Tibial artery (tissue), 4 donors: ENCODE data around the gene SMOC2.

Source experiments
- DNase-seq, 2 donors: peaks; one replicate each; pipeline ENCODE4 v3.0.0-alpha.2; 2019
- H3K27ac ChIP-seq, 2 donors: fragments of 200-600 bp; sonication (generic) in 1 of 2; 1 replicate in 1 of 2; 2 replicates in 1 of 2; pipeline ENCODE4 v1.5.1; 2018 to 2019; ENCODE audit warnings: mild to moderate bottlenecking in 1 of 2
- H3K27me3 ChIP-seq, 2 donors: fragments of 200-600 bp; sonication (generic) in 1 of 2; one replicate each; pipeline versions ENCODE4 v1.5.1 to v1.6.0; 2016 to 2019
- H3K36me3 ChIP-seq, 3 donors: fragments of 200-600 bp; sonication (generic) in 2 of 3; one replicate each; pipeline ENCODE4 v1.5.1; 2016 to 2019; ENCODE audit warnings: mild to moderate bottlenecking in 2 of 3
- H3K4me1 ChIP-seq, 4 donors: fragments of 200-600 bp; sonication (generic) in 2 of 4; 1 replicate in 3 of 4; 2 replicates in 1 of 4; pipeline ENCODE4 v1.5.1; 2016 to 2019
- H3K4me3 ChIP-seq, 2 donors: fragments of 200-600 bp; sonication (generic) in 1 of 2; 1 replicate in 1 of 2; 2 replicates in 1 of 2; pipeline ENCODE4 v1.5.1; 2018 to 2019; ENCODE audit warnings: mild to moderate bottlenecking in 2 of 2
- H3K9me3 ChIP-seq, 3 donors: fragments of 200-600 bp; sonication (generic) in 1 of 3; one replicate each; pipeline ENCODE4 v1.5.1; 2016 to 2019
- intact Hi-C: fragments of 100-400 bp; cut with DNase I; formaldehyde crosslinking; loops from one replicate; pipeline ENCODE4 v1.15.0; 2023; ENCODE audit warnings: low total_unique reads
- TF ChIP-seq, protein P1 (sequence below), 2 experiments: fragments of 200-600 bp in 1 of 2; fragments of 450-650 bp in 1 of 2; IDR thresholded peaks; one replicate each; pipeline ENCODE4 v1.5.1; 2017 to 2019; ENCODE audit warnings: antibody characterized with exemption in 2 of 2, mild to moderate bottlenecking in 1 of 2, moderate library complexity in 1 of 2

SMOC2 gene

DNA sequence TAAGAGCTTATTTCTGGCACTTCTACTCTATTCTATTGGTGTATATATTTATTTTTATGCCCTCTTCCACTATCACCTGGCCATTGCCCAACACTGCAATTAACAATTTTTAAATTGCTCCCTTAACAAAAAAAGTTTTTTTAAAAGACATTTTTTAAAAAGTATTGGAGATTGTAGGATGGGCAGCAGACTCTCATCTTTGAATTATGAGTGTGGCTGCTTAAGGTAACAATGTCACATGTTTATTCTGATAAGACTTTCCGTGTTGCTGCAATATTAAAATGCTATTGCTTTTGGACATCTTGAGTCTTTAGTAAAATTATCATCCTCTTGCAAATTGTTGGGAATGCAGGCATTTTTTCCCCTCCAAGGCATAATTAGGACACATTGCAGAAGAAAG, 31.4 kb downstream of the SMOC2 start:
- DNase-seq, result no peak
- Histone ChIP-seq H3K27ac (no peak overlapping the region), H3K4me3 (no peak overlapping the region), H3K4me1 (no peaks in the 10 kb centered on the region), H3K9me3 (peaks cover 0 to 6% (median 0%) of the 10 kb centered on the region in 3 donors), H3K36me3 (no peaks in the 10 kb centered on the region), H3K27me3 (no peaks in the 10 kb centered on the region)
- TF ChIP-seq, protein P1, sequence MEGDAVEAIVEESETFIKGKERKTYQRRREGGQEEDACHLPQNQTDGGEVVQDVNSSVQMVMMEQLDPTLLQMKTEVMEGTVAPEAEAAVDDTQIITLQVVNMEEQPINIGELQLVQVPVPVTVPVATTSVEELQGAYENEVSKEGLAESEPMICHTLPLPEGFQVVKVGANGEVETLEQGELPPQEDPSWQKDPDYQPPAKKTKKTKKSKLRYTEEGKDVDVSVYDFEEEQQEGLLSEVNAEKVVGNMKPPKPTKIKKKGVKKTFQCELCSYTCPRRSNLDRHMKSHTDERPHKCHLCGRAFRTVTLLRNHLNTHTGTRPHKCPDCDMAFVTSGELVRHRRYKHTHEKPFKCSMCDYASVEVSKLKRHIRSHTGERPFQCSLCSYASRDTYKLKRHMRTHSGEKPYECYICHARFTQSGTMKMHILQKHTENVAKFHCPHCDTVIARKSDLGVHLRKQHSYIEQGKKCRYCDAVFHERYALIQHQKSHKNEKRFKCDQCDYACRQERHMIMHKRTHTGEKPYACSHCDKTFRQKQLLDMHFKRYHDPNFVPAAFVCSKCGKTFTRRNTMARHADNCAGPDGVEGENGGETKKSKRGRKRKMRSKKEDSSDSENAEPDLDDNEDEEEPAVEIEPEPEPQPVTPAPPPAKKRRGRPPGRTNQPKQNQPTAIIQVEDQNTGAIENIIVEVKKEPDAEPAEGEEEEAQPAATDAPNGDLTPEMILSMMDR (IDR thresholded peaks at IDR 0.05), result no peak
- intact Hi-C loops, result no loop called here

DNA sequence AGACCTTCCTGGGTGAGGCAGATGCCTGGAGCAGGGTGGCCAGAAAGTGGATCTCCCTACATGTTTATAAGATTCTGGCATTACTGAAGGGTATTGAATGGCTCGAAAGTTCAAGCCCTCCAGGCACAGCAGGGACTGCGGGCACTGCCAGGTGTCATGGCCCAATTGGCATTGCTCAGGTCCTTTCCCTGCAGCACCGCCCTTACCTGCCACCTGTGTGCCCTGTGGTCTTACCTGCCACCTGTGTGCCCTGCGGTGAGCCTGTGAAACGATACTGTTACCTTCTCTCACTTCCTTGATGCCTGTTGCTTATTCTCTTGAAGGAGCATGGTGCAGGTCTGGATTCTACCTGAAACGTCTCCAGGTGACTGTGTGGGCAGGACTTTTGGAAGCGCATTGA, 32.2 kb downstream of the SMOC2 start:
- no peaks in the 10 kb centered on the region for H3K36me3 ChIP-seq
- intact Hi-C loops, result no loop called here
- TF ChIP-seq, protein P1 (IDR thresholded peaks at IDR 0.05), result no peak

DNA sequence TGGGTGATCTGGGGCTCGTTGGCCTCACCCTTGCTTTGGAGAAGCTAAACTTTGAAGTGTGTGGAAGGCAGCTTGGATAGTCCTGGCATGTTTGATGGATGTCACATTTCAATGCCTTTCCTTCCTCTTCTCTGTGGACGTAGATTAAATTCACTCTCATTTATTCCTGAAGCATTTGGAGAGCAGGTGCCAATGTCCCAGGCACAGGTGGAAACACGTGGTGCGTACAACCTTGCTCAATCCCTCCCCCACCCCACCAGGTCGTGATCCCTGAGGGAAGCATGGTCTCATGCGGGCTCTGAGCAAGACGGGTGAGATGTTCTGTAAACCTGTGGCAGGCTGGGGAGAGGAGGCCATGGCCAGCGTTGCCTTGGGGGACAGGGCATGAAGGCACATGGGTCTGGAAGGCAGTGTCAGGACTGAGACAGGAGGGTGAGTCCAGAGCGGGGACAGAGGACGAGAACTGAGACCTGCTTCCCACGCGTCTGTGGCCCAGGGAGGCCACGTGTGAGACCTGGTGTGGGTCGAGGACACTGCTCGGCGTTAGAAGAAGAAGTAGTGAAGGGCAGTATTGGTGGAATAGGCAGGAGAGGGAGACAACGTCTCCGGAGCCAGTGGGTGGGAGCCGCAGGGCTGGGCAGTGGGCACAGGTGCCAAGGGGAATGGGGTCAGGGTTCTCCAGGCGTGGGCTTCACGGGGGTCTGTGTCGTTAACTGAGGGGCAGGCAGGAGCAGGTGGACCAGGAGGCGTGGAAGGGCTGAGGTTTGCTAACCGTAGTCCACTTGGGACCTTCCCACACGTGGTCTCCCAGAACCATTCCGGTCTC, 34.4 kb downstream of the SMOC2 start:
- H3K4me3 ChIP-seq, result no peak overlapping the region
- peaks cover 0 to 6% (median 0%) of the 10 kb centered on the region in 3 donors for H3K9me3 ChIP-seq
- no peaks in the 10 kb centered on the region for H3K4me1 ChIP-seq
- no peak overlapping the region for H3K27ac ChIP-seq
- TF ChIP-seq, protein P1 (IDR thresholded peaks at IDR 0.05), result no peak
- no peaks in the 10 kb centered on the region for H3K27me3 ChIP-seq
- no peaks in the 10 kb centered on the region for H3K36me3 ChIP-seq
- DNase-seq, result no peak
- intact Hi-C loops, result no loop called here

More for the DNA sequence above, 32.2 kb downstream of the SMOC2 start:
- DNase-seq, result no peak
- H3K4me1 ChIP-seq, result no peaks in the 10 kb centered on the region
- peaks cover 0 to 6% (median 0%) of the 10 kb centered on the region in 3 donors for H3K9me3 ChIP-seq
- H3K4me3 ChIP-seq, result no peak overlapping the region
- H3K27ac ChIP-seq, result no peak overlapping the region
- no peaks in the 10 kb centered on the region for H3K27me3 ChIP-seq

DNA sequence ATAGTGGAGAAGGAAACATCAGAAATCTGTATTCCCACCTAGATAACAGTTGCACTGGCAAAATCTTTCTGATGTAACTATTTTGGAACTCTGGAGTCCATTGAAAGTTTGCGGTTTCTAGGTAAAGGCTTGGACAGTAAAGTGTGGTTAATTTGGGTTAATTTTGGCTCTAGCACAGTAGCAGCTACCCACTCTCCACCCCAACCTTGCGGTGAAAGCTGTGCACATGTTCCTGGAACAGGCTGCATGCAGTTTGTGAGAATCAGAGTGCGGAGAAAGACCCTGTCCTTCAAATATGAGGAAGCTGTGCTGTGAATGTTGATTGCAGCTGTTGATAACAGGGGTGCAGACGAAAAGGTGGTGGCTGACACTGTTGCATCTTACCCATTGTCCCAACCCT, 38.4 kb downstream of the SMOC2 start:
- Histone ChIP-seq H3K36me3 (no peaks in the 10 kb centered on the region), H3K4me3 (no peak overlapping the region), H3K27me3 (no peaks in the 10 kb centered on the region), H3K4me1 (no peaks in the 10 kb centered on the region), H3K27ac (no peak overlapping the region), H3K9me3 (no peaks in the 10 kb centered on the region)
- DNase-seq, result no peak
- intact Hi-C loops, result no loop called here
- TF ChIP-seq, protein P1 (IDR thresholded peaks at IDR 0.05), result no peak

DNA sequence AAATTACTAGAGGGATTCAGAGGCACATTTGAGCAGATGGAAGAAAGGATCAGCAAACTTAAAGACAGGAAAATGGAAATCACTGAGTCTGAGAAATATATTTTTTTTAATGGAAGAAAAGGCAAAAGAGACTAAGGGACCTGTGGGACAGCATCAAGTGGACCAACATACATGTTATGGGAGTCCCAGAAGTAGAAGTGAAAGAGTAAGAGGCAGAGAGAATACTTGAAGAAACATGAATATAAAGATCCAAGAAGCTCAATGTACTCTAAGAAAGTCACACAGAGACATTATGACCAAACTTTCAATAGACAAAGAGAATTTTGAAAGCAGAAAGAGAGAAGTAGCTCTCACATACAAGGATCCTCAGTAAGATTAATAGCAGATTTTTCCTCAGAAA, 39.5 kb downstream of the SMOC2 start:
- no peak for DNase-seq
- H3K27ac ChIP-seq, result no peak overlapping the region
- intact Hi-C loops, result no loop called here
- H3K36me3 ChIP-seq, result no peaks in the 10 kb centered on the region
- no peaks in the 10 kb centered on the region for H3K27me3 ChIP-seq
- TF ChIP-seq, protein P1 (IDR thresholded peaks at IDR 0.05), result no peak
- H3K4me3 ChIP-seq, result no peak overlapping the region
- no peaks in the 10 kb centered on the region for H3K4me1 ChIP-seq
- H3K9me3 ChIP-seq, result no peaks in the 10 kb centered on the region
